NCI-H1436 (cell line): ENCODE results near the gene PDE6A.

Source experiments
- DNase-seq: peaks from one replicate; lab custom pipeline; 2025; lab: John Stamatoyannopoulos, UW

The PDE6A gene

DNA sequence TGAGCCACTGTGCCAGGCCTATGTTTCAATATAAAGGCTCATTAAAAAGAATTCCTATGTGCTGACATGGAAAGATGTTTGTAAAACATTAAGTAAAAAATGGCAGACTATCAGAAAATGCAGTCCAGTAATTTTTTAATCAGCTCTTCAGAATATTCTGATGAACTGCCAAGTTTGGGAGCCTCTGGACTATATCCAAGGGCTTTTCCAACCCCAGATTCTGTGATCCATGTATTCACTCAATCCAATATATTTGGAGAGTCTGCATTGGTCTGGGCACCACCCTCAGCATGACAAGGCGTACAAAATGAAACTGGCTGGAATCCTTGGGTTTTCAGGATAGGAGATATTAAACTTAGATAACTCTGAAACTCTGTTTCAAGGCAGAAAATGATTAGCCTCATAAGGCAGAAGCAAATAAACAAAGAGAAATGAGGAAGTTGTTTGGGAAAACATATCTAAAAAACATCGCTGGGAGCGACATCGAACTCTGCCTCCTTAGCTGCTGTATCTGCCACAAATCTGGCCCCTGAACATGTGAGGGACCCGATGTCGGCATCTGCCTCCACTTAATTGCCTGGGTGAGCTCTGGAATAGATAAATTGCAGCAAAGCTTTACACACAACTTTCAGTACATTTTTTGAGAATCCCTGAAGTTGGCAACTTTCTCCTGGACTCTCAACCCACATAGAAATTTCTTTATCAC, 14.4 kb downstream of the PDE6A start:
- no peak for DNase-seq

DNA sequence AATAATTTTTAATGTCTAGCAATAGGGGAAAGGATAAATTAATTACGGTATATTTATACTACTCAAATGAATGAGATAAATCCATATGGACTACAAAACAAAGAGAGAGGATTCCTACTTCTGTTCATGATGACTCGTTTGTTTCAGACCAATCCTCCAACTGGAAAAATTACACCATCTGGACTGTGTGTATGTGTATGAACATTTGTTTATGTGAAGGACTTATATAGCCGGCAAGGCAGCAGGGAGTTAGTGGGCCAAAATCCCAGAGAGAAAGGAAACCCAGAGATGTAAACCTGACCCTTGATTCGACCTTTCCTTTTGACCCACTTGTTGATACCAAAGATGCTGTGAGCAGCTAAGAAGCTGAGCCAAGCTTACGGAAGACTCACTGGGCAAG, 20.1 kb downstream of the PDE6A start:
- DNase-seq: no peak

DNA sequence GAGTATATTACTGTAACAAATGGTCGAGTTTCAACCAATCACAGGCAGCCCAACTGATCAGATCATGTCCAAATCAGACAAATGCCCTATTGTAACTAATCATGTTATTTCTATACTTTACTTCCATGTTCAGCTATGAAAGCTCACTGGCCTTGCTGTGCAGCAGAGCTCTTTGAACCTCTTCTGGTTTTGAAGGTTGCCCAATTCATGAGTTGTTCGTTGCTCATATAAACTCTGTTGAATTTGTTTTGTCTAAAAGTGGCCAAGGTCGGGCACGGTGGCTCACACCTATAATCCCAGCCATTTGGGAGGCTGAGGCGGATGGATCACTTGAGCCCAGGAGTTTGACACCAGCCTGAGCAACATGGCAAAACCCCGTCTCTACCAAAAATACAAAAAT, 21.6 kb downstream of the PDE6A start:
- no peak for DNase-seq

DNA sequence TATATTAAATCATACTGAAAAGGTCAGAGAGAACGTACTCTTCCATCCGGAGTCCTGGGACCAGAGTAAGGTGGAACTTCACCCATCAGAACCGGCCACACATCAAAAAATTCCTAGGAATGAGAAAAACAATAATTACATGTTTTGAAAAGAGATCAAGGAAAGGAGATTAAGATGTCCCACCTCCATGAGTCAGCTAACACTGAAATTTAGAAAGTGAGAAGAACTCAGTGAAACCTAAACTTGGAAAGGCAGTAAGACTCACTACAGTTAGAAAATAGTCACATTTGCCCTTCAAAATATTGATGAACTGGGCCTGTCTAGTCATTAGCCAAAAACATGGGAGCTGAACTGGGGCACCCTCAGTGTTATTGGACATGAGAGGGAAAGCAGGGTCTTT, 23.0 kb downstream of the PDE6A start:
- no peak for DNase-seq

DNA sequence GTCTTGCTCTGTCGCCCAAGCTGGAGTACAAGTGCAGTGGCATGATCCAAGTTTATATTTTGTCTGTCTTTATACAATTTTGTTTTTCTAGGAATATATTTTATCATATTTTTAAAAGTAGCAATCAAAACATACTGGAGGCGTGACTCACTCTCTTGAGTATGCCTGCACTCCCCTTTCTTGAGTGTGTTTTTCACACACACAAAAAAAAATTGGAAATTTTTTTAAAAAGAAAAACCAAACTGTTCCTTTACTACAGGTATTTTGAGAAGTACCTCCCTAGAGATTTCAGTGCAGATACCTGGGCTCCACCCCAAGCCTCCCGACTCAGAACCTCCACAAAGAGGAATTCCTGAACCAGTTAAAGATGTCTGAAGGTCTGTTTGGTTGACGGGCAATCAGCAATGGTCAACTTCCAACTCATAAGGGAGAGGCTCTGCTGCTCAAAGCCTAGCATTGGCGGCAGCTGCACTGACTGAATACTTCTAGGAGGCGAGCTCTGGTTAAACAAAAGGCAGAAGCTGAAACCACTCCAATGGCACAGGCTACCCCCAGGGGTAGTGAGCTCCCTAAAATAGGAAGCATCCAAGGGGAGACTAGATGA, 27.4 kb downstream of the PDE6A start:
- no peak for DNase-seq

DNA sequence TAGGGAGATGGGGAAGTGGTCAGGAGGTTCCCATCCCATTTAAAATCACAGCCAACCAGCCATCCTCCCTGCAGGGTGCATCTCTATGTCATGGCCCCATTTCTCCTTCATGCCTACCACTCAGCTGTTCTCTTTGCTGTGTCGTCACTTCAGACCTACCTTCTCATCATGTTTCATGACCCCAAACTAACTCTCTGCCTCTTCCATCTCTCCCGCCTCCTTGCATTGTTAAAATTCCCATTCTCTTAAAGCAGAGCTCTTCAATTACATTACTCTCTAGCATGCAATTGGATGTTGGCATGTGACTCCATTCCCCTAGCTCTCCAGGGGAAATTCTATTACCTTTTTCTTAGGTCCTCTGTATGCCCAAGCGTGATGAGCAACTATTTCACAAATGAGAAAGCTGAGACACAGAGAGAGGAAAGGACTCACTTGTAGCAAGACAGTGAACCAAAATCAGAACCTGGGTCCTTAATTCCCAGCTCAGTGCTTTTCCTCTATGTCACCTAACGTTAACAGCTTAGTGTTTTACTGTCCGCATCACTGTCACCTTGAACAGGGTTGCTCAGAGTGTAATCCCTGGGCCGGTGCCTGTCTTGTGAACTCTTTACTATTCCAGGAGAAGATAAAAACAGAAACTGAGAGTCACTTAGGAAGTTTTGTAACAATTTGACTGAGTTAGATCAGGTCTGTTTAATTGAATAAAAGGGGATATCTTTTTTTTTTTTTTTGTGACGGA, 28.1 kb downstream of the PDE6A start:
- no peak for DNase-seq

DNA sequence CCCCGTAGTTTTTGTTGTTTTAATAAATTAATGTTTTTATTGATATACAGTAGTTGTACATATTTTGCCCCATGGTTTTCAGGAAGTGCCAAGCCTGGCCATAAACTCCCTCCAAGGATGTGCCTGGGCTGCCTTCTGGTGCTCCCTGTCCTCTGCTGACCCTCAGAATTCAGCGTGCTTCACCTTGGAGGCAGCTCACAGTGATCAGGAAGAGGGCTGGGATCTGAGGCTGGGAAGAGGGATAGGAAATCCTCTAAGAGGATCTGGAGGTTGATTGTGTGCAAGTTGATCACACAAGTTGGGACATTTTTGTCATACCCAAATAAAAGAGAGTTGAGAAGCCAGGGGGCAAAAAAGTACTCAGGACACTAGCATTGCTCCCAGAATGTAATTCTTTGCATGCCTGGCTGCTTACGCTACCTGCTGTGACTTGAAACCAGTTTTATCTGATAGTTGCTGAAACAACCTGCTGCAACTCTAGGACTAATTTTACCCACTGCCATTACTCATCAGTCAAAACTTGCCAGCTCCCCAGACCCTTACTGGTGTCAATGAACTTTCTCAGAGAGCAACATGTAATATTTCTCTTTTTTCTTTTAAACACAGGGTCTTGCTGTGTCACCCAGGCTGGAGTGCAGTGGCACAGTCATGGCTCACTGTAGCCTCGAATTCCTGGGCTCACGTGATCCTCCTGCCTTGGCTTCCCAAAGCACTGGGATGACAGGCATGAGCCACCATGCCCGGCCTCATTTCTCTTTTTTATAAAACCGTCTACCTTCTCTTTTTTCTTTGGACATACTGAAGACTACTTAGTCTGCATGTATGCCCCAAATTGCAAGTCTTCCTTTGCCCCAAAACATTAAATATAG, 29.0 kb downstream of the PDE6A start:
- no peak for DNase-seq

DNA sequence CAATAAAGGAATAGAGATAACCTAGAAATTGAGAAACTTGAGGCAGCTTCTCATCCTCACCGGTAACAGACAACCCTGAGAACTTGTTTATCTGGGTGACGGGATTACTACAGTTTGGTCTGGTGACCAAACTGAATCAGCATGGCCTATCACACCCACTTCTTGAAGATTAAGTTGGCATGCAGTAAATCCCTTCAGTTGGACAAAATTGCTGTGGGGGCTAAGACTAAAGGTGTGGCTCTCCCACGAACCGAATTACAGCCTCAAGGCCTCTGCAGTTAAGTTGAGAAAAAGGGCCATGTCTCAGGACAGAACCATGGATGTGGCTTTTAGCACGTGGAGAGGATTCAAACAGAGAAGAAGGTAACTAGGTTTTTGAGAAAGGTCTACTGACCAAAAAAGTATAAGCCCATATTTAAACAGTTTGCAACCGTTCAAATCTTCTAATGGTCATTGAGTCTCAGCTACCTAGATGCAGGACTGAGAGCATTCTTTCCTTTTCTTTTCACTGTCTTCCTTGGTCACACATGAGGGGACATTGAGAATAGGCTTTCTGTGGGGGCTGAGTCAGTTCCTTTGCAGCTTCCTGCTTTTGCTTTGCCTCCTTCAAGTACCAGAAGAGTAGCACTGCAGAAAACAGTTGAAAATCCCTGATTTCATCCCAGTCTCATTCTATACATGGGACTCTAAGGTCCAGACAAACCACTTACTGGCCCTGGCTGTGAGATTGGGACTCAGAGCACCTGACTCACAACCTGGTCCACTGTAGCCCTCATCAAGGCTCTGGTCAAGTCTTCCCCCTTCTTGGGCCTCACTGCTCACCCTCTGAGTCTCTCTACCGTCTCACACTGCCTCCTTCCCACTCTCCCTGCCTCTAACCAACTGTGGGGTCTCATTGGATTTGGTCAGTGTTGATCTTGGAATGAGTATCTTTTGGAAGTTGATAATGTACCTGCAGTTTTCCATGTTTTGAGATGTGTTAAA, 30.9 kb downstream of the PDE6A start:
- no peak for DNase-seq

DNA sequence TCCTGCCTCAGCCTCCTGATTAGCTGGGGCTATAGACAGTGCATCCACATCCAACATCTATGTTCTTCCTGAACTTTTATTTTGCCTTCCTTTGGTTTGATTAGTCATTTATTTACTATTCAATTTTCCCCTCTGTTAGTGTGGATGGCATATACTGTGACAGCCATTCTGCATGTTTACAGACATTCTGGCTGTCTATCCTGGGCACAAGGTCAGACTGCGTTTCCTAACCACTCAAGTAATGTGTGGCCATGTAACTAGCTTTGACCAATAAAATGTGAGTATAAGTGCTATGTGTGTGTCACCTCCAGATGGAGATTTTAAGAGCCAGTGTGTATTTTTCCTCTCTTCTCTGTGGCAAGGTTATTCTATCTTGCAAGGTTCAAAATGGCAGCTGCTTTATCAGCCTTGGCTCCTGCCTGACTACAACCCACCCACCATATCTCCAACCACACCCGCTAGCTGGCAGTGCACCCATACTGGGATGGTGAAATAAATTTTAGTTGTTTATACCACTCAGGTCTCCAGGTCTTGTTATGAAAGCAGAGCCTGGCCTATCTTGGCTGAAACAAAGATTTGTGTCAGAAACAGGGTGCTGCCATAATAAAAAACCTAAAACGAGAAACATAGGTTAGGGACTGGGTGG, 32.2 kb downstream of the PDE6A start:
- DNase-seq: no peak

DNA sequence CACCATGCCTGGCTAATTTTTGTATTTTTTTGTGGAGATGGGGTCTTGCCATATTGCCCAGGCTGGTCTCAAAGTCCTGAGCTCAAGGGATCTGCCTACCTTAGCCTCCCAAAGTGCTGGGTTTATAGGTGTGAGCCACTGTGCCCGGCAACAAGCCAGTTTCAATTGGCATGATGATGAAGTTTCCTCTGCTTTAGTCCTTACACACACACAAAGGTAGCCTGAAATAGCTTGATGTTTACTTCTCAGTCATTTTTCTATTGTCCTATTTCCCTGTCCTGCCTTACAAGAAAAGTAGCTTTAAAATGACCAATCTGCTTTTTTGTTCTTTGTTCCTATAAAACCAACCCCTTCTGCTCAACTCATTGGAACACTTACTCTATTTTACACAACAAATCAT, 33.6 kb downstream of the PDE6A start:
- DNase-seq: no peak

DNA sequence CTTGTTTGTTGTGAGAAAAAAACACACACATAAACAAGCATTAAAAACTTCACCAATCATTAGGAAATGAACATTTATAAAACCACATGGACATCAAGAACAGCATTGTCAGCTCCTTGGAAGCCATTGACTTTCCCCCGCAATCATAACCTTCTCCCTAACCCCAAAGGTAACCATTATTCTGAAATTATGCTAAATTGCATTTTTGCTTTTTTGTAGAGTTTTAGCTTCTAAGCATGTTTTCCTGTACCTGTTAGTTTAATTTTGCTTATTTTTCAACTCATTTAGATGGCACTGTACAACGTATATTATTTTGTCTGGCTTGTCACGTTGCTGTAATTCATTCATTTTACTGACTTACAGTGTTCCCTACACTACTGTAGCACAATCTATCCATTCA, 36.8 kb downstream of the PDE6A start:
- DNase-seq: no peak

DNA sequence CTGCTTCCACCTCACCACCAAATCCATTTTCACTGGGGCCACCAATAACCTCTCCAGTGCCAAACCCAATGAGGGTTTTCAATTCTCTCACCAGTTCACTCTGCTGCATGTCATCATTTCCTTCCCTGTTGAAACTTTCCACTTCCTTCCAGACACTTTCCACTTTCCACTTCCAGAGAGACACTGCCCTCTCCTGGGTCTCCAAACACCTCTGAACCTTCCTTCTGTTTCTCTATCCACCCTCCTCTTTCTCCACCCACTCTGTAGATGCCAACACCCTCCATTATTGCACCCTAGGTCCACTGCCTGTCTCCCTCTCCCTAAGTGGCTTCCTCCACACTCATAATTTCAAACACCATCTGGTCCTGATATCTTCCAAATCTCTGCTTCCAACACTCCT, 39.6 kb downstream of the PDE6A start:
- DNase-seq: no peak

DNA sequence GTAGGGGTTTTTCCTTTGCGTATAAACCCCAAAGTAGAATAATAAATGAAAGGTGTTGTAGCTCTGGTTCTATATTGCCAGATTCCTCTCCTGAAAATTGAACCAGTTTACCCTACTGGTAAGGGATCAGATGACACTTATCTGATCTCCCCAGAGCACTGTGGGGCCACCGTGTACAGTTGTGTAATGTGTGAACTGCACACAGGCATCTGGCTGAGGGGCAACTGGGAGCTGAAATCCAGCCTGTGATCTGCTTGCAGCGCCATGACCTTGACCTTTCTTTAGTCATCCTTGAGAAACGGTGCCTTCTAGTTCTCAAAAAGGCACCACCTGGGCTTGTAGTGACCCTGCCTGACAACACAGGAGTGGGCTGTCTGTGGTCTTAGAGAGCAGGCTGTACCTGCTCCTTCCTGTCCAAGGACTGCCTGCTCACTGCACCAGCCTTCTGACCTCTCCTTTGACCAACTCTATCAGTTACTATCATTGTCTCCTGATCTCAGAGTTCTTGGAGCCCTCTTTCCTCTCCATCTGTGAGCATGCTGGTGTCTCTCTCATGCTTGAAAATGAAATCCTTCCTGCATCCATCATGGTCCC, 40.2 kb downstream of the PDE6A start:
- no peak for DNase-seq

DNA sequence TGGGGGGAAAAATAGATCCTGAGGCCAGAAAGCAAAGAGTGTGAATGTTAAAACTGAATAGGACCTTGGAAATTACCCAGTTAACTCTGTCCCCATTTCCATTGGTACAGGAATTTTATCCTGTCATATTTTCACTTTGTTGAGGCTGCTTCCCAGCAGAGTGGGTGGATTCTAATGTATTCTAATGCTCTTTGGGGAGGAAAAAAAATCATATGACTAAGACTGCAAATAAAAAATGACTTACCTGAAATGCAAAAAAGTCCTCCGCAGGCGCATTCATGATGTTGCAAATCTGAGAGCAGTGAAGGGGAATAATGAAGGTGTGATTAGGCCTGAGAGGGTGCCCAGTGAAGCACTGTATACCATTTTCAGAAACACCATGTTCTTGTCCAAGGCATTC, 41.2 kb downstream of the PDE6A start:
- no peak for DNase-seq

DNA sequence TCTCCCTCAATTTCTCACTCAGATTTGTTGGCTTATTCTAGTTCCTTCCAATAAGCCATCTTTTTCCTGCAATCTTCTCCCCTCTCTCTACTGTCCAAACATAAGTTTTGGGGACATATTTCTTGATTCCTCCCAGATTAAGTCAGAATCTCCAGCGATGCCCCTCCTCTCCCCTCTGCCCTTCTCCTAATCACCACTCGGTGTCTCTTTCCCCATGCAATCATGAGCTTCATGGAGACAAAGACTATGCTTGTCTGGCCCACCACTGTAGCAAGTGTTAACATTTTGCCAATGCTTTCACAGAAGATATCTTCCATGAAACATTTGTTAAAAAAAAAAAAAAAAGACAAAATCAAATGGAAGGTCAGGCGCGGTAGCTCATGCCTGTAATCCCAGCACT, 42.4 kb downstream of the PDE6A start:
- no peak for DNase-seq

DNA sequence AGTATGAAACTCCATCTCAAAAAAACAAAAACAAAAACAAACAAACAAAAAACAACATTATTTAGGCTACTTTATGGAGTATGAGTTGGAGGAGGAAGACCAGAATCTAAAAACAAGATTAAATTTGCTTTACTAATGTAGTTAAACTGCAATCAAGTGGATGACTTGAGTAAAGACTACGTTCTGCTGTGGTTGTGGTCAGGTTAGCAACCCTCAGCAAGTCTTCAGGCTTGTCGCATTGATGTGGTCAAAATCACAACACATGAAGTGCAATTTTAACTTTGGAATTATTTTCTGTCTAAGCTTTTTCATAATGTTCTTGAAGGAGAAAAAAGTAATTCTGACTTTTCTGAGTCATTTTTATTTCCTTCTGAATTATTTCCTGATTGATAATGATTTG, 43.1 kb downstream of the PDE6A start:
- no peak for DNase-seq

DNA sequence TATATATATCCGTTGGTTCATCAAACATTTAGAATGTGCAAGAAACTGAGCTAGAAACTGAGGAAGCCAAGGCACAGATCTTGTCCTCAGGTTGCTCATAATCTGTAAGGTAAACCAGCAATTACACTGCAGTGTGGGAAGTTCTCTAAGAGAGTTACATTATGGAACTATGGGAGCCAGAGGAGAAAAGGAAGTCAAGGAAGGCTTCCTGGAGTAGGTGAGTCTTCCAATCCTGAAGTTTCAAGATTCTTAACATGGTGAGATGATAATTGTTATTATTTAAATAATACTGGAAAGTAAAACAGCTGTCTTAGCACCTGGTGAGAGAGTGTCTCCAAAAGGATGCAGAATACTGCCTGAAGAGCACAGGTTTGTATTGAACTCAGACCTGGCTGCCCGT, 44.2 kb downstream of the PDE6A start:
- DNase-seq: no peak

DNA sequence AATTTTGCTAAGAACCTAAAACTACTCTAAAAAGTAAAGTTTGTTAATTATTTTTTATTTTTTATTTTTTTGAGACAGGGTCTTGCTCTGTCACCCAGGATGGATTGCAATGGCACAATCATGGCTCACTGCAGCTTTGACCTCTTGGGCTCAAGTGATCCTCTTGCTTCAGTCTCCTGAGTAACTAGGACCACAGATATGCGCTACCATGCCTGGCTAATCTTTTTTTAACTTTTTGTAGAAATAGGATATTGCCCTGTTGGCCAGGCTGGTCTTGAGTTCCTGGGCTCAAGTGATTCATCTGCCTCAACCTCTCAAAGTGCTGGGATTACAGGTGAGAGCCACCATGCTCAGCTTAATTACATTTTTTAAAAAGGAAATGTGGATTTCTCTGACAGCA, 45.8 kb downstream of the PDE6A start:
- no peak for DNase-seq

DNA sequence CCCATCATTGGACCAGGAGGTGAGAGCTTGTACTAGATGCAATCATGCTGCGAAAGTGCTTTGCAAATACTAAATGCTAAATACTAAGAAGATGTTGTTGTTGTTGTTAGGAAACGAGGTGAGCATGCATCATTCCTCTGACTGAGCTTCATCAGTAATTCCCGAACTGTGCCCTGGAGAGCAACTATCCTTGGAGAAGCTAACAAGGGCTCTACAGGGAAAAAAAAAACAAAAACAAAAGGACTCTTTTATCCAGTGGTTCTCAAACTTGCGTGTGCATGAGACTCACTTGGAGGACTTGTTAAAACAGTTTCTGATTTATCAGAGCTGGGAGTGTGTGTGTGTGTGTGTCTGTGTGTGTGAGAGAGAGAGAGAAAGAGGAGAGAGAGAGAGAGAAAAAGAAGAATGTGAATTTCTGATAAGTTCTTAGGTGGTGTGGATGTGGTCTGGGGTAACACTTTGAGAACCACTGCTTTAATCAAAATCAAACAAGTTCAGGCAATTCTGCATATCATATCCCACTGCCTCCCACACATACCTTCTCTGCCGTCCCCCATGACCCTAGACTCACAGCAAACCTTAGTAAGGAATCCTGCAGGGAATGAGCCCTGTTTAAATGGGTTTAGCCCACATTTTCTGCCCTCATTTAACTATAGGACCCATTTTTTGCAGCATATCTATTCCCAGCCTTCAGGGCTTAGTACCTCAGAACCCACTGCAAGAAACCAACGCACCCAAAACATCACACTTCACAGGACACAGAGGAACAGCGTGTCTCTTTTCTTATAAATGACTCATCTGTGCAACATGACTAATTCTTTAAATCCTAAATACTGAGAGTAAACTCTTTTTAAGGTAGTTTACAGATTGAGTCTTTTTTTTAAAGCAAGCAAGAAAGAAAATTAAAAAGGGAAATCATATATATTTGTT, 48.9 kb downstream of the PDE6A start:
- DNase-seq: no peak
